ENCODE data around the gene VSIG10L. TPM values are rescaled to one million over a fixed set of nuclear protein-coding genes. Genes with fewer than 3 reads are reported as not detected.

The VSIG10L gene
- total RNA-seq, 4 donors from 2014 or later: 20.4 to 35.6 (median 28.8) TPM

DNA sequence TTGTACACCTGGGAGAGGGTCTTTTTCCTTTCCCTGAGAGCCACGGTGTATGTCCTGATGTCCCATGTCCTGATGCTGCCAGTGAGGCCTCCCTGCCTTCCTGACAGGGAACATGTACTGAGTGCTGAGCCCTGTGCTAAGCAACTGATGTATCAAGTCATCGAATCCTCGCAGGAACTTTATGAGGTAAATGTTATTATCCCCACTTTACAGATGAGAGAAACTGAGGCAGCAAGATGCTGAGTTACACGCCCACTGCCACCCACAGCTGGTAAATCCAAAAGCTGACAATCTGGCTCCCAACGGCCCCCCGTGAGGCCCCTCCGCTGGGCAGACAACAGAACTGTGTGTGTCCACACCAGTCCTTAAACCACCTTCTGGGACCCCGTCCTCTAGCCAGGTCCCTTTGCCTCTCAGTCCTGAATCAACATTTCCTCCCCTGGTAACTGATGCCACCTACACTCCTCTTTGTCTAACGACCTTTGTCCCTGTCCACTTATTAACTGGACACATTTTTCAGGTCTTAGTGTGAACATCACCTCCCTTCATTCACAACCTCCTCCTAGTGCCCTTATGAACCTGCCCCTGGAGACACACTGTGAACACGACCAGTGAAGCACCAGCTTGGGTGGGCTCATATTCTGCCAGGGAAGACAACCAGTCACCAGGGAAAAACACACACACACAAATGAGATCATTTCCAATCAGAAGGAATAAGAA is 5.4 kb upstream of the VSIG10L start:
- Histone ChIP-seq H3K27me3 (no peaks in the 10 kb centered on the region), H3K27ac (no peak overlapping the region), H3K4me3 (no peak overlapping the region), H3K36me3 (peaks cover 62% of the 10 kb centered on the region), H3K9me3 (no peaks in the 10 kb centered on the region), H3K4me1 (no peaks in the 10 kb centered on the region)
- WGBS: 88% methylated on average over 10 of the region's 10 CpGs
- no peak for DNase-seq (ENCODE audit: low spot score in 2 of 2)
- TF ChIP-seq CTCF (IDR thresholded peaks at IDR 0.05) (no peak), EP300 (IDR thresholded peaks at IDR 0.05) (no peak), POLR2AphosphoS5 (IDR thresholded peaks at IDR 0.05) (no peak), POLR2A (IDR thresholded peaks at IDR 0.05) (no peak)

DNA sequence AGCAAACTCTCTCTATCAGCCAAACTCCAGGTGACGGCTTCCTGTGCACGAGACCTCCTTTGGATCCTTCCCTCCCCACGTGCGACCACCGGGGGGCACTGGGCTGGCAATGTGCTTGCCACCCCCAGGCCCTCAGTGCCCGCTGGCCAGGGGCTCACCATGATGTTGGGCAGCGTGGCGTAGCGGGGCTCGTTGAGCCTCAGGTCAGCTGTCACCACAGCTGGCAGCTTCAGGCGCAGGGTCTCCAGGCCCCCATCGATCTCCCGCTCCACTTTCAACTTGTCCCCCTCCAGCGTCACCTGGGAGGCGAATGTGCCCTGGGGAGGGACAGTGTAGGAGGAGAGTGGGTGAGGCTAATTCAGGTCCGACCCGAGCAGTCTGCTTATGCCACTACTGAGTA is 4.8 kb upstream of the VSIG10L start:
- H3K4me1 ChIP-seq: no peaks in the 10 kb centered on the region
- no peaks in the 10 kb centered on the region for H3K9me3 ChIP-seq
- no CpG with 5 or more reads among the region's 17 CpGs for WGBS
- H3K4me3 ChIP-seq: no peak overlapping the region
- DNase-seq (ENCODE audit: low spot score in 2 of 2): no peak
- TF ChIP-seq POLR2A (IDR thresholded peaks at IDR 0.05) (no peak), POLR2AphosphoS5 (IDR thresholded peaks at IDR 0.05) (no peak), EP300 (IDR thresholded peaks at IDR 0.05) (no peak), CTCF (IDR thresholded peaks at IDR 0.05) (no peak)
- H3K27me3 ChIP-seq: no peaks in the 10 kb centered on the region
- no peak overlapping the region for H3K27ac ChIP-seq
- peaks cover 58% of the 10 kb centered on the region for H3K36me3 ChIP-seq

GRCh38 chr19:51345076-51345620 is 3.2 kb upstream of the VSIG10L start:
- Histone ChIP-seq H3K27me3 (no peaks in the 10 kb centered on the region), H3K36me3 (peaks cover 42% of the 10 kb centered on the region), H3K9me3 (no peaks in the 10 kb centered on the region), H3K4me3 (no peak overlapping the region), H3K27ac (no peak overlapping the region), H3K4me1 (peaks cover 3% of the 10 kb centered on the region)
- TF ChIP-seq POLR2AphosphoS5 (IDR thresholded peaks at IDR 0.05) (no peak), EP300 (IDR thresholded peaks at IDR 0.05) (no peak), POLR2A (IDR thresholded peaks at IDR 0.05) (no peak), CTCF (IDR thresholded peaks at IDR 0.05) (no peak)
- 83% methylated on average over 1 of the region's 9 CpGs for WGBS
- no peak for DNase-seq (ENCODE audit: low spot score in 2 of 2)

- TF ChIP-seq CTCF (IDR thresholded peaks at IDR 0.05) (no peak), POLR2A (IDR thresholded peaks at IDR 0.05) (no peak), EP300 (IDR thresholded peaks at IDR 0.05) (no peak), POLR2AphosphoS5 (IDR thresholded peaks at IDR 0.05) (no peak)
- Histone ChIP-seq H3K27ac (no peak overlapping the region), H3K27me3 (no peaks in the 10 kb centered on the region), H3K9me3 (no peaks in the 10 kb centered on the region), H3K36me3 (peaks cover 30% of the 10 kb centered on the region), H3K4me3 (no peak overlapping the region), H3K4me1 (peaks cover 19% of the 10 kb centered on the region)
- WGBS: 45% methylated on average over 9 of the region's 9 CpGs
- DNase-seq (ENCODE audit: low spot score in 2 of 2): no peak
Measured at GRCh38 chr19:51342631-51343569, 961 bp upstream of the VSIG10L start.

GRCh38 chr19:51341066-51341465 is 873 bp downstream of the VSIG10L start:
- H3K27me3 ChIP-seq: no peaks in the 10 kb centered on the region
- H3K4me3 ChIP-seq: peak overlapping the region; percentile 69
- H3K27ac ChIP-seq: peak overlapping the region; percentile 24
- DNase-seq (ENCODE audit: low spot score in 2 of 2): no peak
- no peak for TF ChIP-seq EP300 (IDR thresholded peaks at IDR 0.05)
- H3K4me1 ChIP-seq: peaks cover 19% of the 10 kb centered on the region
- peaks cover 13% of the 10 kb centered on the region for H3K36me3 ChIP-seq
- 94% methylated on average over 13 of the region's 18 CpGs for WGBS
- H3K9me3 ChIP-seq: no peaks in the 10 kb centered on the region
